Measurements from ENCODE around the gene TPI1. TPM values are rescaled to one million over a fixed set of nuclear protein-coding genes. Genes with fewer than 3 reads are reported as not detected.
A peak's percentile ranks its signal among the peaks of the same experiment; 100 is the strongest.

Gene TPI1
- total RNA-seq, 1 experiment from 2014 or later: 1,045 TPM

DNA sequence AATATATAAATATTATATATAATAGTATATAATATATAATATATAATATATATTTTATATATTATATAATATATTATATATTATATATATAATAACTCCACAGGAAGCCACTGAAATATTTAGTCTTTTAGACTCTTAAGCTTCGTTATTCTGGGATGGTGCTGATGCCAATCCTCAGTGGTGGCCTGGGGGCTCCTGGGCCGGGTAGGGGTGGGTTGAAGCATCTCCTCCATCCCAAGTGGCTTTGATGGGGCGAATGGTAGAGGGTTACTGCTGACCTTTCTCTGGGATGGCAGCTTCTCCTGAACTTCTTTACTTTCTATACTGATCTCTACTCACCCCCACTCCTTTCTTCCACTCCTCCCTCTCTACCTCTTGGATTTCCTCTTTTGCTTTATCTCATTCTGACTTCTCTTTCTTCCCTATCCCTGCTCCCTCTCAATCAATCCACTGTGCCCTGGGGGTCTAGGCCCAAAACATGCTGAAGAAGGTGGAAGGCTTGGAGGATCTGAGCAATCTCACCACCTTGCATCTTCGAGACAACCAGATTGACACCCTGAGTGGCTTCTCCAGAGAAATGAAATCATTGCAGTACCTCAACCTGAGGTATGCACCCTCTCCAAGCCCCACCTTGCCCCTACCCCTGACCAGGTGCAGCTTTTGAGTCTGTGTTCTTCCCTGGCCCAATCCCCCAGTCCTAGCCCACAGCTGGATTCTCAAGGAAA lies 42.3 kb downstream of the TPI1 start (continued):
- TF ChIP-seq, protein P1, sequence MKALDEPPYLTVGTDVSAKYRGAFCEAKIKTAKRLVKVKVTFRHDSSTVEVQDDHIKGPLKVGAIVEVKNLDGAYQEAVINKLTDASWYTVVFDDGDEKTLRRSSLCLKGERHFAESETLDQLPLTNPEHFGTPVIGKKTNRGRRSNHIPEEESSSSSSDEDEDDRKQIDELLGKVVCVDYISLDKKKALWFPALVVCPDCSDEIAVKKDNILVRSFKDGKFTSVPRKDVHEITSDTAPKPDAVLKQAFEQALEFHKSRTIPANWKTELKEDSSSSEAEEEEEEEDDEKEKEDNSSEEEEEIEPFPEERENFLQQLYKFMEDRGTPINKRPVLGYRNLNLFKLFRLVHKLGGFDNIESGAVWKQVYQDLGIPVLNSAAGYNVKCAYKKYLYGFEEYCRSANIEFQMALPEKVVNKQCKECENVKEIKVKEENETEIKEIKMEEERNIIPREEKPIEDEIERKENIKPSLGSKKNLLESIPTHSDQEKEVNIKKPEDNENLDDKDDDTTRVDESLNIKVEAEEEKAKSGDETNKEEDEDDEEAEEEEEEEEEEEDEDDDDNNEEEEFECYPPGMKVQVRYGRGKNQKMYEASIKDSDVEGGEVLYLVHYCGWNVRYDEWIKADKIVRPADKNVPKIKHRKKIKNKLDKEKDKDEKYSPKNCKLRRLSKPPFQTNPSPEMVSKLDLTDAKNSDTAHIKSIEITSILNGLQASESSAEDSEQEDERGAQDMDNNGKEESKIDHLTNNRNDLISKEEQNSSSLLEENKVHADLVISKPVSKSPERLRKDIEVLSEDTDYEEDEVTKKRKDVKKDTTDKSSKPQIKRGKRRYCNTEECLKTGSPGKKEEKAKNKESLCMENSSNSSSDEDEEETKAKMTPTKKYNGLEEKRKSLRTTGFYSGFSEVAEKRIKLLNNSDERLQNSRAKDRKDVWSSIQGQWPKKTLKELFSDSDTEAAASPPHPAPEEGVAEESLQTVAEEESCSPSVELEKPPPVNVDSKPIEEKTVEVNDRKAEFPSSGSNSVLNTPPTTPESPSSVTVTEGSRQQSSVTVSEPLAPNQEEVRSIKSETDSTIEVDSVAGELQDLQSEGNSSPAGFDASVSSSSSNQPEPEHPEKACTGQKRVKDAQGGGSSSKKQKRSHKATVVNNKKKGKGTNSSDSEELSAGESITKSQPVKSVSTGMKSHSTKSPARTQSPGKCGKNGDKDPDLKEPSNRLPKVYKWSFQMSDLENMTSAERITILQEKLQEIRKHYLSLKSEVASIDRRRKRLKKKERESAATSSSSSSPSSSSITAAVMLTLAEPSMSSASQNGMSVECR (CRISPR knock-in tag; IDR thresholded peaks at IDR 0.05; ENCODE audit: borderline replicate concordance): no peak
- TF ChIP-seq, protein P2, sequence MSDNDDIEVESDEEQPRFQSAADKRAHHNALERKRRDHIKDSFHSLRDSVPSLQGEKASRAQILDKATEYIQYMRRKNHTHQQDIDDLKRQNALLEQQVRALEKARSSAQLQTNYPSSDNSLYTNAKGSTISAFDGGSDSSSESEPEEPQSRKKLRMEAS (CRISPR knock-in tag; IDR thresholded peaks at IDR 0.05): no peak
- TF ChIP-seq, protein P3, sequence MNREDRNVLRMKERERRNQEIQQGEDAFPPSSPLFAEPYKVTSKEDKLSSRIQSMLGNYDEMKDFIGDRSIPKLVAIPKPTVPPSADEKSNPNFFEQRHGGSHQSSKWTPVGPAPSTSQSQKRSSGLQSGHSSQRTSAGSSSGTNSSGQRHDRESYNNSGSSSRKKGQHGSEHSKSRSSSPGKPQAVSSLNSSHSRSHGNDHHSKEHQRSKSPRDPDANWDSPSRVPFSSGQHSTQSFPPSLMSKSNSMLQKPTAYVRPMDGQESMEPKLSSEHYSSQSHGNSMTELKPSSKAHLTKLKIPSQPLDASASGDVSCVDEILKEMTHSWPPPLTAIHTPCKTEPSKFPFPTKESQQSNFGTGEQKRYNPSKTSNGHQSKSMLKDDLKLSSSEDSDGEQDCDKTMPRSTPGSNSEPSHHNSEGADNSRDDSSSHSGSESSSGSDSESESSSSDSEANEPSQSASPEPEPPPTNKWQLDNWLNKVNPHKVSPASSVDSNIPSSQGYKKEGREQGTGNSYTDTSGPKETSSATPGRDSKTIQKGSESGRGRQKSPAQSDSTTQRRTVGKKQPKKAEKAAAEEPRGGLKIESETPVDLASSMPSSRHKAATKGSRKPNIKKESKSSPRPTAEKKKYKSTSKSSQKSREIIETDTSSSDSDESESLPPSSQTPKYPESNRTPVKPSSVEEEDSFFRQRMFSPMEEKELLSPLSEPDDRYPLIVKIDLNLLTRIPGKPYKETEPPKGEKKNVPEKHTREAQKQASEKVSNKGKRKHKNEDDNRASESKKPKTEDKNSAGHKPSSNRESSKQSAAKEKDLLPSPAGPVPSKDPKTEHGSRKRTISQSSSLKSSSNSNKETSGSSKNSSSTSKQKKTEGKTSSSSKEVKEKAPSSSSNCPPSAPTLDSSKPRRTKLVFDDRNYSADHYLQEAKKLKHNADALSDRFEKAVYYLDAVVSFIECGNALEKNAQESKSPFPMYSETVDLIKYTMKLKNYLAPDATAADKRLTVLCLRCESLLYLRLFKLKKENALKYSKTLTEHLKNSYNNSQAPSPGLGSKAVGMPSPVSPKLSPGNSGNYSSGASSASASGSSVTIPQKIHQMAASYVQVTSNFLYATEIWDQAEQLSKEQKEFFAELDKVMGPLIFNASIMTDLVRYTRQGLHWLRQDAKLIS (CRISPR knock-in tag; IDR thresholded peaks at IDR 0.05; ENCODE audit: borderline replicate concordance): no peak
- TF ChIP-seq TP53 (CRISPR knock-in tag; IDR thresholded peaks at IDR 0.05) (no peak), ZNF396 (CRISPR knock-in tag; IDR thresholded peaks at IDR 0.05; ENCODE audit: borderline replicate concordance) (no peak)

DNA sequence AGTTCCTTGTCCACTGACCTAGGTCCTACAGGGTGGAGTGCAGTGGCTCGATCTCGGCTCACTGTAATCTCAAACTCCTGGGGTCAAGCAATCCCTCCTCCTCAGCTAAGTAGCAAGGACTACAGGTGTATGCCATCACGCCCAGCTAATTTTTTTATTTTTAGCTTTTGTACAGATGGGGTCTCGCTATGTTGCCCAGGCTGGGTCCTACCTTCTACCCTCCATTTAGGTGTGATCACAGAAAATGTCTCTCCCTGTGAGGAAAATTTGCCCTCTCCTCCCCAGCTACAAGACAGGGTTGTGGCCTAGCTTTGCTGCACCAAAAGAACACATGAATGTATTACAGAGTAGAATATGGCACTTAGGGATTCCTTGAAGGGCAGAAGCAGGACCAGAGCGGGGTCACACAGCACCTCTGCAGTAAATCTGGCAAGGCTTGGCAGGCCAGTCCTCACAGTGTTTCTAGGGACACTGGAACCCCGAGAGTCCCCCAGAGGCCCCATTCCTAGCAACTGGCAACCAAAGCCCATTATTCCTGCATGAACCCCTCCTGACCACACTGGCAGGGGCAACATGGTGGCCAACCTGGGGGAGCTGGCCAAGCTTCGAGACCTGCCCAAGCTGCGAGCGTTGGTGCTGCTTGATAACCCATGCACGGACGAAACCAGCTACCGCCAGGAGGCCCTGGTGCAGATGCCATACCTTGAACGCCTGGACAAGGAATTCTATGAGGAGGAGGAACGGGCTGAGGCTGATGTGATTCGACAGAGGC lies 45.0 kb downstream of the TPI1 start:
- Mint-ChIP-seq H3K9me3 (no peaks in the 10 kb centered on the region), H3K27me3 (ENCODE audit: low read depth) (peaks cover 15% of the 10 kb centered on the region), H3K36me3 (peaks cover 14% of the 10 kb centered on the region), H3K4me1 (peaks cover 31% of the 10 kb centered on the region), H3K27ac (no peak overlapping the region), H3K4me3 (peak overlapping the region; percentile 18; the same call in 1 of the 2 replicates)
- no peak for ATAC-seq
- TF ChIP-seq, protein P4, sequence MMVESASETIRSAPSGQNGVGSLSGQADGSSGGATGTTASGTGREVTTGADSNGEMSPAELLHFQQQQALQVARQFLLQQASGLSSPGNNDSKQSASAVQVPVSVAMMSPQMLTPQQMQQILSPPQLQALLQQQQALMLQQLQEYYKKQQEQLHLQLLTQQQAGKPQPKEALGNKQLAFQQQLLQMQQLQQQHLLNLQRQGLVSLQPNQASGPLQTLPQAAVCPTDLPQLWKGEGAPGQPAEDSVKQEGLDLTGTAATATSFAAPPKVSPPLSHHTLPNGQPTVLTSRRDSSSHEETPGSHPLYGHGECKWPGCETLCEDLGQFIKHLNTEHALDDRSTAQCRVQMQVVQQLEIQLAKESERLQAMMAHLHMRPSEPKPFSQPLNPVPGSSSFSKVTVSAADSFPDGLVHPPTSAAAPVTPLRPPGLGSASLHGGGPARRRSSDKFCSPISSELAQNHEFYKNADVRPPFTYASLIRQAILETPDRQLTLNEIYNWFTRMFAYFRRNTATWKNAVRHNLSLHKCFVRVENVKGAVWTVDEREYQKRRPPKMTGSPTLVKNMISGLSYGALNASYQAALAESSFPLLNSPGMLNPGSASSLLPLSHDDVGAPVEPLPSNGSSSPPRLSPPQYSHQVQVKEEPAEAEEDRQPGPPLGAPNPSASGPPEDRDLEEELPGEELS (CRISPR knock-in tag; IDR thresholded peaks at IDR 0.05): no peak
- TF ChIP-seq, protein P5, sequence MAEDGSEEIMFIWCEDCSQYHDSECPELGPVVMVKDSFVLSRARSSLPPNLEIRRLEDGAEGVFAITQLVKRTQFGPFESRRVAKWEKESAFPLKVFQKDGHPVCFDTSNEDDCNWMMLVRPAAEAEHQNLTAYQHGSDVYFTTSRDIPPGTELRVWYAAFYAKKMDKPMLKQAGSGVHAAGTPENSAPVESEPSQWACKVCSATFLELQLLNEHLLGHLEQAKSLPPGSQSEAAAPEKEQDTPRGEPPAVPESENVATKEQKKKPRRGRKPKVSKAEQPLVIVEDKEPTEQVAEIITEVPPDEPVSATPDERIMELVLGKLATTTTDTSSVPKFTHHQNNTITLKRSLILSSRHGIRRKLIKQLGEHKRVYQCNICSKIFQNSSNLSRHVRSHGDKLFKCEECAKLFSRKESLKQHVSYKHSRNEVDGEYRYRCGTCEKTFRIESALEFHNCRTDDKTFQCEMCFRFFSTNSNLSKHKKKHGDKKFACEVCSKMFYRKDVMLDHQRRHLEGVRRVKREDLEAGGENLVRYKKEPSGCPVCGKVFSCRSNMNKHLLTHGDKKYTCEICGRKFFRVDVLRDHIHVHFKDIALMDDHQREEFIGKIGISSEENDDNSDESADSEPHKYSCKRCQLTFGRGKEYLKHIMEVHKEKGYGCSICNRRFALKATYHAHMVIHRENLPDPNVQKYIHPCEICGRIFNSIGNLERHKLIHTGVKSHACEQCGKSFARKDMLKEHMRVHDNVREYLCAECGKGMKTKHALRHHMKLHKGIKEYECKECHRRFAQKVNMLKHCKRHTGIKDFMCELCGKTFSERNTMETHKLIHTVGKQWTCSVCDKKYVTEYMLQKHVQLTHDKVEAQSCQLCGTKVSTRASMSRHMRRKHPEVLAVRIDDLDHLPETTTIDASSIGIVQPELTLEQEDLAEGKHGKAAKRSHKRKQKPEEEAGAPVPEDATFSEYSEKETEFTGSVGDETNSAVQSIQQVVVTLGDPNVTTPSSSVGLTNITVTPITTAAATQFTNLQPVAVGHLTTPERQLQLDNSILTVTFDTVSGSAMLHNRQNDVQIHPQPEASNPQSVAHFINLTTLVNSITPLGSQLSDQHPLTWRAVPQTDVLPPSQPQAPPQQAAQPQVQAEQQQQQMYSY (CRISPR knock-in tag; IDR thresholded peaks at IDR 0.05): peak; percentile 45; the same call in 1 of the 2 replicates
- POLR2A ChIA-PET: interaction anchor here (0.9 kb wide), 1 partner anchor 13 kb away, joined by 3 read pairs; no protein-coding TSS in a partner anchor
- no peak for DNase-seq (ENCODE audit: low spot score)
- CTCF ChIA-PET: interaction anchor here (0.9 to 9.1 kb wide), 7 partner anchors 10 to 52 kb away, joined by 3 to 45 read pairs (median 4); partner anchors contain the start of gene SPSB2

Data from WTC11 (cell line).